GM21526 (cell line): Measurements from ENCODE around the gene SPTSSA.
"Not testable (repeated sequence)": the region's sequence is repeated elsewhere in the genome, so short reads cannot be mapped to it uniquely, and the experiment has no call there.

ENCODE experiments used
- ATAC-seq: cut with Tn5 transposase; IDR thresholded peaks from one replicate; pipeline ENCODE4 v1.9.1; 2021; ENCODE audit warnings: moderate library complexity; ENCODE audit not compliant: unreplicated experiment, low FRiP score

Gene SPTSSA, protein sequence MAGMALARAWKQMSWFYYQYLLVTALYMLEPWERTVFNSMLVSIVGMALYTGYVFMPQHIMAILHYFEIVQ

DNA sequence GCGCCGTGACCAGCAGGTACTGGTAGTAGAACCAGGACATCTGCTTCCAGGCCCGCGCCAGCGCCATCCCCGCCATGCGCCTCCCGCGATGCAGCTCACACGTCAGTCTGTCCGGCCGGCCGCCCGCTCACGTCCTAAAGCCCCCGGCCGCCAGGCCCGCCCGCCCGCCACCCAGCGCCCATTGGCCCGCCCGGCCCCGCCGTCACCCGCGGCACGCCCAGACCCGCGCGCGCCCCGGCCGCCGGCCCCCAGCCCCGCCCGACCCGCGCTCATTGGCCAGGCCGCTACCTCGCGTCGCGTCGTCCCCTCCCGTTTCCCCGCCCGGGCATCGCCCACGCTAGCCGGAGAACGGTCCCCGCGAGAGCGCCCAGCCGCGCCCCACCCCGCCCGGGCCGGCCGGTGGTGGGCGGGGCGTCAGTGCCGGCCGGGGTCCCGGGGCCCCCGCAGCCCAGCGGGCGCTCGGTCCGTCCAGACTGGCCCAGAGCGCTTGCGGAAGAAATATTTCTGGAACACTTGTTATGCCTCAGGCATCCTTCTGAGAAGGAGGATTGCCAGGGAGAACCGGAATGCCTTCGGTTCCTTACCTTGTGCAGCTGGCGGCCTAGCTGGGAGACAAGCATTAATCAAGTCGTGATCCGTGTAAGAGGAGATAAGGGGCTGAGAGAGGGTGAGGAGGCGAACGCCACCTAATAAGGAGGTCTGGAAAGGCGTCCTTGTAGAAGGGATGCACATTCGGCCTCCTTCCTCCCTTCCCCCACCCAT, at the start of gene SPTSSA:
Gene SPTSSA, minus strand, starts transcription at position 109 of the 762 bp plus-strand sequence. Its CDS starts 33 bp downstream, at position 76.
- ATAC-seq: peak; percentile 87

DNA sequence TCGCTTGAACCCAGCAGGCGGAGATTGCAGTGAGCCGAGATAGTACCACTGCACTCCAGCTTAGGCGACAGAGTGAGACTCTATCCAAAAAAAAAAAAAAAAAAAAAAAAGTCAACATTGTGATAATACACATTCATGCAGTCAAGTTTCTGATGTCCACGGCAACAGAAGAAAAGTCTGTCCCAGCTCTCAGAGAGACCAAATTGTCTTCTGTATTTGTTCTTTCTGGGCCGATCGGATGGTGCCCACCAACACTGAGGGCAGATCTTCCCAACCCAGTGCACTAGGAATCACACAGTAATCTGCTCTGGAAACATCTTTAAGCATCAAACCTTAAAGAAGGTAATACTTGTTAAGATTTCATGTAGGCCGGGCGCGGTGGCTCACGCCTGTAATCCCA, 45.8 kb upstream of the SPTSSA start:
- ATAC-seq: no peak

DNA sequence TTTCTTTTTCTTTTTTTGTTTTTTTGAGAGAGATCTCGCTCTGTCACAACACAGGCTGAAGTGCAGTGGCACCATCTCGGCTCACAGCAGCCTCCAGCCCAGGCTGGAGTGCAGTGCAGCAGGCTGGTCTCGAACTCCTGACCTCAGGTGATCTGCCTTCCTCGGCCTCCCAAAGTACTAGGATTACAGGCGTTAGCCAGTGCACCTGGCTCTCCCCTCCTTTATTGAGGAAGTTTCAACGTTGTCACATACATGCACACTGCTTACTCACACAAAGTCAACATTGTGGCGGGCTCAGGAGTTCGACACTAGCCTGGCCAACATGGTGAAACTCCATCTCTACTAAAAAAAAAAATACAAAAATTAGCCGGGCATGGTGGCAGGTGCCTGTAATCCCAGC, 45.4 kb upstream of the SPTSSA start:
- ATAC-seq: no peak

DNA sequence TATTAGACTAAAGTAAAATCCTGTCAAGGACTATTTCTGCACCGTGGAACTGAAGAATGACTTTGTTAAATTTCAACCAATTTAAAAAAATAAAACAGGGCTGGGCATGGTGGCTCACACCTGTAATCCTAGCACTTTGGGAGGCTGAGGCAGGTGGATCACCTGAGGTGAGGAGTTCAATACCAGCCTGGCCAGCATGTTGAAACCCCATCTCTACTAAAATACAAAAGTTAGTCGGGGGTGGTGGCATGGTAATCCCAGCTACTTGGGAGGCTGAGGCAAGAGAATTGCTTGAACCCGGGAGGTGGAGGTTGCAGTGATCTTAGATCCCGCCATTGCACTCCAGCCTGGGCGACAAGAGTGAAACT, 43.1 kb upstream of the SPTSSA start:
- ATAC-seq: not testable (repeated sequence)

DNA sequence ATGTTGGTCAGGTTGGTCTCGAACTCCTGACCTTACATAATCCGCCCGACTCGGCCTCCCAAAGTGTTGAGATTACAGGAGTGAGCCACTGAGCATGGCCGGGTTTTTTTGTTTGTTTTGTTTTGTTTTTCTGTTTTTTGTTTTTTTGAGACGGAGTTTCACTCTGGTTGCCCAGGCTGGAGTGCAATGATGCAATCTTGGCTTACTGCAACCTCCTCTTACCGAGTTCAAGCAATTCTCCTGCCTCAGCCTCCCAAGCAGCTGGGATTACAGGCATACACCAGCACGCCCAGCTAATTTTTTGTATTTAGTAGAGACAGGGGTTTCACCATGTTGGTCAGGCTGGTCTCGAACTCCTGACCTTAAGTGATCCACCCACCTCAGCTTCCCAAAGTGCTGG, 42.0 kb upstream of the SPTSSA start:
- not testable (repeated sequence) for ATAC-seq

DNA sequence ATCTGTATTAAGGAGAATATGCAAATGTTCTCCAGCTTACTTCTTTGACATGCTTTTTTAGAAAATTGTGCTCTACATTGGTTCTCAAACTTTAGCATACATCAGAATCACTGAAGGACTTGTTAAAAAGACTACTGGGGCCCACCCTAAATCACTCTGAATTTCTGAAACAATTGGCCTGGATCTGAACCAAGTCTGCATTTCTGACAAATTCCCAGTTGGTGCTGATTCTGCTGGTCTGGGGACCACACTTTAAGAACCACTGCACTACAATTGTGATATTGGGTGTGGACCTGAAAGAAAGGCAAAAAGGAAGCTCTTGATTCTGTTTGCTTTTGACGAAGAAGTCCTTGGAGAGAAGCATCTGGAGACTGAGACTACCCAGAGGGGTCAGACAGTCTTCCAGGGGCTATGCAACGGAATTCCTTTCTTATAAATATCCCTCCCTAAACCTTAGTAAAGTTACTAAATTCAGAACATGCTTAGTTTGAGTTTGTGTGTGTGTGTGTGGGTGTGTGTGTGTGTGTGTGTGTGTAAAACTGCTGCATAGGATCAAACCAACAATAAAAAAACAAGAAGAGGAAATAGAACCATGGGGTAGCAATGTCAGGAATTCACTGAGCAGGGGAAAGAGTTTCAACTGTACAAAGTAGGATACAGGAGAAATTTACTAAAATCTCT, 40.6 kb upstream of the SPTSSA start:
- no peak for ATAC-seq

DNA sequence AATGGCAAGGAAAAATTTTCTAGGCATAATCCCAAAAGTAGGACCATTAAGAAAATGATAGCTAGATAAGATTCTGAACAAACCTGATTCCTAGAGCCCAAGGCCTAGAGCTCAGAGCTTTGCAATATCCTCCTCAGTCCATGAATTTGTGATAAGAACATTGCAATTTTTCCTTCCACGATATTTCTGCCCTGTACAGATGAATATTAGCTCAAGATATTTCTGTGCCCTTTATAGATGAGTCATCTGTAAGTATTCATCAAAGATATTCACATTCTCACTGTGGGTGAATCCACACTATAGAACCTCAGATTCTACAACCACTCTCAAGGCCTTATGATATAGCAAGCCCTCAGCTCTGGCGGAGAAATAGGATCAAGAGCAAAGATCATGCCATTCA, 40.0 kb upstream of the SPTSSA start:
- ATAC-seq: no peak

DNA sequence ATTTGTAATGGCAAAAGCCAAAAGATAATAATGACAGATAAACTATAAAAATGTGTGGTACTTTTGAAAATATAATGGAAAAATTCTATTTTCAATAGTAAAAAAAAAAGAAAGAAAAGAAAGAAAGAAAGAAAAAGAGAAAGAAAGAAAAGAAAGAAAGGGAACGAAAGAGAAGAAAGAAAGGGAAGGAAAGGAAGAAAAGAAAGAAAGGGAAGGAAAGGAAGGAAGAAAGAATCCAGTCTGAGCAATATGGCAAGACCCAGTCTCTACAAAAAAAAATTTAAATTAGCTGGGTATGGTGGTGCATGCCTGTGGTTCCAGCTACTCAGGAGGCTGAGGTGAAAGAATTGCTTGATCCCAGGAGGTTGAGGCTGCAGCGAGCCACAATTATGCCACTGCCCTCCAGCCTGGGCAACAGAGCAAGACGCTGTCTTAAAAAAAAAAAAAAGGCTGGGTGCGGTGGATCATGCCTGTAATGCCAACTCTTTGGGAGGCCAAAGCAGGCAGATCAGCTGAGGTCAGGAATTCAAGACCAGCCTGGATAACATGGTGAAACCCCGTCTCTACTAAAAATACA, 39.1 kb upstream of the SPTSSA start:
- ATAC-seq: no peak

DNA sequence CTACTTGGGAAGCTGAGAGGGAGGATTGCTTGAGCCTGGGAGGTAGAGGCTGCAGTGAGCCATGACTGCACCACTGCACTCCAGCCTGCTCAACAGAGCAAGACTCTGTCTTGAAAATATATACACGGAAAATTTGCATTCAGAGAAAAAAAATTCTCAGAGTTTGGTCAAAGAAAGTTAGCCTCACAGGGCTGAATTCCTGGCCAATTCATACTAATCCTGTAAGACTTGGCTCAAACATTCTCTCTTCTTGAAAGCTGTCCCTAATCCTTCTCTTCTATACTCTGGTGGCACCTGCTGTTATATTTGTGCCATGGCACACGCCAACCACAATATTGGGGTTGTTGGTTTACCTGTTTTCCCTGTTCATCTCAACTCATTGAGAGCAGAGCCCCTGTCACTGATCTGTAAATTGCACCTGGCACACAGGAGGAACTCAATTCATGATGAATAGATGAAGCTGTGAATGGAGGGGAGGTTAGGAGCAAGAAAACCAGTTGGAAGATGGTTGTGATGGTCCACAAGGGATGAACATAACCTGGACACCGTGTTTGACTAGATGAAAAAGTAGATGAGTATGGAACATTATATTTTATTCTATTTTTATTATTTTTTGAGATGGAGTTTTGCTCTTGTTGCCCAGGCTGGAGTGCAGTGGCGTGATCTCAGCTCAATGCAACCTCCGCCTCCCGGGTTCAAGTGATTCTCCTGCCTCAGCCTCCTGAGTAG, 36.8 kb upstream of the SPTSSA start:
- ATAC-seq: no peak

DNA sequence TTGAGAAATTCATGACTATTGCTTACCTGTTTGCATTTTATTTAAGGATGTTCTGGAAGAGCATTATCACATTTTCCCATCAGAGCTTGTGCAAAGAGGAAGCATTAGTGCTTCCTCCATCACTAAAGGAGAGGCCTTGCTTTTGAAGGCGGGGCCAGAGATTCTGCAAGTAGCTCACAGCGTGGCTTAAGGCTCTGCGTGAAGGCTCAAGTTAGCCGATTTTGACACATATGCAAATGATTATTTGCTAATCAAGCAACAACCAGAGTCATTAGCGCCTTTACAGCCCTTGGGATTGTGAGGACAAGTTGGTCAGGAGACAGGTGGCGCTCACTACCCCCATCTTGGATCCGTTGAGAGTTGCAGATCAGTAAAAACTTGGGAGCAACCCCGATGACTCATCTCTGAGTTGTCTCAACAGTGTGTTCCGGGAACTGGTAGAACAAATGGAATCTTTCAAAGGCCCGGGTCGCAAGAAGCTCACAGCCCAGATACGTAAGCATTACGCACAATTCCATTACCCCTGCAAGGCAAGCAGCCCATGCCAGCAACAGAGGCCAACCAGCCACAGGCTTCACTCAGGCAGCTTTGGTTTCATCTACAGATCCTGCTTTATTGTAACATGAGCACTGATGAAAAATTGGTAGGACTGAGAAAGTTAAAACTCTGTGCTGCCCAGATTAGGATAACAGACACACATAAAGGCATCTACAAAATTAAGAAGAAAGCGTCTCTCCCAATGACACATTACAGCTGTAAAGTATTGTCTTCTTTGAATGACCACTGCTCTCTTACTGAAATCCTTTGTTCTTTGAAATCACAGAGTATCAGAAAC, 34.9 kb upstream of the SPTSSA start:
- ATAC-seq: no peak

DNA sequence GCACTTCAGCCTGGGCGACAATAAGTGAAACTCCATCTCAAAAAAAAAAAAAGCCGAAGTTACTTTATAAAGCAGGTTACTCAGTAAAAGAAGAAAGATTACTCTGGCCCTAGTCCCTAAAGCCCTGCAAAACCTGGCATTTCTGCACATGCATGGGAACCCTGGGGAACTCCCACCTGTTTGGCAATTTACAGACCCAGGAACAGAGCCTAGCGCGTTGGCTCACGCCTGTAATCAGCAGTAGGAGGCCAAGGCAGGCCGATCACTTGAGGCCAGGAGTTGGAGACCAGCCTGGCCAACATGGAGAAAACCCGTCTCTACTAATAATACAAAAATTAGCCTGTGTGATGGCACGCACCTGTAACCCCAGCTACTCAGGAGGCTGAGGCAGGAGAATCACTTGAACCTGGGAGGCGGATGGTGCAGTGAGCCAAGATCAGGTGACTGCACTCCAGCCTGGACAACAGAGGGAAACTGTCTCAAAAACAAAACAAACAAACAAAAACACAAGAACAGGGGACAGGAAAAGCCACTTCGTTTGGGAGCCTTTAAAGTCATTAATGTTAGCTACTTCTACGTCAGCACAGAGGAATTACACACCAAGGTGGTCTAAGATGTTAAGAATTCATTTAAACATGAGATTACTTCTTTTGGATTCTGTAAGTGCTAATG, 34.1 kb upstream of the SPTSSA start:
- ATAC-seq: no peak

DNA sequence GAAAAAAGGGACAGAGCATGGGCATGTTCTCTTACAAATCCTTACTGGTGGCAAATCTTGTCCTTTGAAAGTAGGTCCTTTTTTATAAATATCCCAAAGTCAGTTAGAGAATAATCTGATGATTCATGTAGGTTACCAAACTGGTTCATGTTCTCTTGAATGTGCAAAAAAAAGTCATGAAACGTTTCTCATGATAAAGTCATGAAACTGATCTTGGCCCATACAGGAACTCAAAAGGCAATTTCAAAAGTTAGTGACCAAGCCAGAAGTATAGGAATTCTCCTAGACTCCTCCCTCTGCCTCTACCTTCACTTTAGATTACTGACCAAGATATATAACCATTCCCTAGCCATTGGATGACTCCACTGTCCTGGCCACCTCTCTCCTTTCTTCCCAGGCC, 27.3 kb upstream of the SPTSSA start:
- ATAC-seq: no peak

DNA sequence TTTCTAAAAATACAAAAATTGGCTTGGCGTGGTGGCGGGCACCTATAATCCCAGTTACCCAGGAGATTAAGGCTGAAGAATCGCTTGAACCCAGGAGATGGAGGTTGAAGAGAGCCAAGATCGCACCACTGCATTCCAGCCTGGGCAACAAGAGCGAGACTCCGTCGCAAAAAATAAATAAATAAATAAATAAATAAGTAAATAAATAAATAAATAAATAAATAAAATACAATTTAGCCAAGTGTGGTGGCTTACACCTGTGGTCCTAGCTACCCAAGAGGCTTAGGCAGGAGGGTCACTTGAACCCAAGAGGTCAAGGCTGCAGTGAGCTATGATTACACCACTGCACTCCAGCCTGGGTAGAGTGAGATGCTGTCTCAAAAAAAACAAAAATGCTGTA, 26.5 kb upstream of the SPTSSA start:
- ATAC-seq: no peak

DNA sequence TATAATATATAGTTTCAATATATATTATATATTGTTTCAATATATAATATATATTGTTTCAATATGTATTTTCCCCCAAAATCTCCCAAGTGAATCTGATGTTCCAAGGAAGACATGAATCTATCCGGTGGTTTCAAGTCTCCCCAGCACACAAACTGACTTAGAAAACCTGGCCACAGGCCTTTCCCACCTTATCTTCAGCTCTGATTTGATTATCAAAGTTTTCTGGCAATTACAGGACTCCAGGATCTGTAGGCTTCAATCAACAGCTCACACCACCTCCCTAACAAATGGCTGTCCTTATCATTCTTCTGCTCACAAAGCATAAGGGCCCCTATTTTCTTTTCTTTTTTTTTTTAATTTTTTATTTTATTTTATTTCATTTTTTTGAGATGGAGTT, 22.7 kb upstream of the SPTSSA start:
- no peak for ATAC-seq

DNA sequence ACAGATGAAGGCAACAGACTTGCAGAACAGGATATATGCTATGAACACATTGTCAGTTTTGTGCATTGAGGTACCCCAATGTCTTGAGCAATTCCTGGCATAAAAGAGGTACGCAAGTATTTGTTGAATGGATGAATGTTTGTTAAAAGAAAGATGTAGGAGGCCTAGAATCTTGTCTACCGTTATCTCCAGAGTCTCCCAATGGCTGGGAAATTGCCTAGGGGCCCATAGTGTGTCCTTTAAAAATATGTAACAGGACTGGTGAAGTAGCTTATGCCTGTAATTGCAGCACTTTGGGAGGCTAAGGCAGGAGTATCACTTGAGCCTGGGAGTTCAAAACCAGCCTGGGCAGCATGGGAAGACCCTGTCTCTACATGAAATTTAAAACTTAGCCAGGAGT, 20.4 kb upstream of the SPTSSA start:
- ATAC-seq: no peak

DNA sequence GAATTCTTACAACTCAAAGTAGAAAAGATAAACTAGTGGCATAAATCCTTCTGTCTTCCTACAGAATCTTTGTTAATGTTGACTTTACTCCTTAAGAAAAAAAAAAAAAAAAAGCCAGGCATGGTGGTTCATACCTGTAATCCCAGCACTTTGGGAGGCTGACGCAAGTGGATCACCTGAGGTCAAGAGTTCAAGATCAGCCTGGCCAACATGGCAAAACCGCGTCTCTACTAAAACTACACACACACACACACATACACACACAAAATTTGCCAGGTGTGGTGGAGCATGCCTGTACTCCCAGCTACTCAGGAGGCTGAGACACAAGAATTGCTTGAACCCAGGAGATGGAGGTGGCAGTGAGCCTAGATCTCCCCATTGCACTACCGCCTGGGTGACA, 17.7 kb upstream of the SPTSSA start:
- no peak for ATAC-seq

DNA sequence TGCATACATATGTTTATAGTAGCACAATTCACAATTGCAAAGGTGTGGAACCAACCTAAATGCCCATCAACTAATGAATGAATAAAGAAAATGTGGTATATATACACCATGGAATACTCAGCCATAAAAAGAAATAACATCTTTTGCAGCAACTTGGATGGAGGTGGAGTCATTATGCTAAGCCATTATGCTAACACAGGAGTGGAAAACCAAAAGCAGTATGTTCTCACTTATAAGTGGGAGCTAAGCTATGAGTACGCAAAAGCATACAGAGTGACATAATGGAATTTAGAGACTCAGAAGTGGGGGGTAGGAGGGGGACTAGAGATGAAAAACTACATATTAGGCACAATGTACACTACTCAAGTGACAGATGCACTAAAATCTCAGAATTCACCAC, 16.2 kb upstream of the SPTSSA start:
- no peak for ATAC-seq

DNA sequence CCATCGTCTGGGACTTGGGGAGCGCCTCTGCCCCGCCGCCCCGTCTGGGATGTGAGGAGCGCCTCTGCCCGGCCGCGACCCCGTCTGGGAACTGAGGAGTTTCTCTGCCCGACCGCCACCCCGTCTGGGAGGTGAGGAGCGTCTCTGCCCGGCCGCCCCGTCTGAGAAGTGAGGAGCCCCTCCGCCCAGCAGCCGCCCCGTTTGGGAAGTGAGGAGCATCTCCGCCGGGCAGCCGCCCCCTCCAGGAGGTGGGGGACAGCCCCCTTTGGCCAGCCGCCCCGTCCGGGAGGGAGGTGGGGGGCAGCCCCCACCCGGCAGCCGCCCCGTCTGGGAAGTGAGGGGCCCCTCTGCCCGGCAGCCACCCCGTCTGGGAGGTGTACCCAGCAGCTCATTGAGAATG, 14.0 kb upstream of the SPTSSA start:
- not testable (repeated sequence) for ATAC-seq

DNA sequence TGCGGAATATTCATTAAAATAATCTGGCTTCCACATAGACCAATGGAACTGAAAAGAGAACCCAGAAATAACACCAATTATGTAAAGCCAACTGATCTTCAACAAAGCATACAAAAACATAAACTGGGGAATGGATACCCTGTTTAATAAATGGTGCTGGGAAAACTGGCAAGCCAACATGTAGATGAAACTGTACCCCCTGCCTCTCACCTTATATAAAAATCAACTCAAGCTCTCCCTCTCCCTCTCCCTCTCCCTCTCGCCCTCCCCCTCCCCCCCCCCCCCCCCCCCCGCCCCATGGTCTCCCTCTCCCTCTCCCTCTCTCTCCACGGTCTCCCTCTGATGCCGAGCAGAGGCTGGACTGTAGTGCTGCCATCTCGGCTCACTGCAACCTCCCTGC, 13.1 kb upstream of the SPTSSA start:
- no peak for ATAC-seq

DNA sequence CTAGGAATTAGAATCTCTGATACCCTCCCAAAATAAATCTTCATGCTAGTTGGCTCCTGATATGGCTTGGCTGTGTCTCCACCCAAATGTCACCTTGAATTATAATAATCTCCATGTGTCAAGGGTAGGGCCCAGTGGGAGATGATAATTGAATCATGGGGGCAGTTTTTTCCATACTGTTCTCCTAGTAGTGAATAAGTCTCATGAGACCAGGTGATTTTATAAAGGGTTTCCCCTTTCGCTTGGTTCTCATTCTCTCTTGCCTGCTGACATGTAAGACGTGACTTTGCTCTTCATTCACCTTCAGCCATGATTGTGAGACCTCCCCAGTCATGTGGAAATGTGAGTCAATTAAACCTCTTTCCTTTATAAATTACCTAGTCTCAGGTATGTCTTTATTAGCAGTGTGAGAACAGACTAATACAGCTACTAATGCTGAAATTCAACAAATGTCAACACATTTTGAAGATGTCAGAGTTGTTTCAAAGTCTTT, 12.2 kb upstream of the SPTSSA start:
- no peak for ATAC-seq
